ENCODE results near the gene WRAP73.

The WRAP73 gene

DNA sequence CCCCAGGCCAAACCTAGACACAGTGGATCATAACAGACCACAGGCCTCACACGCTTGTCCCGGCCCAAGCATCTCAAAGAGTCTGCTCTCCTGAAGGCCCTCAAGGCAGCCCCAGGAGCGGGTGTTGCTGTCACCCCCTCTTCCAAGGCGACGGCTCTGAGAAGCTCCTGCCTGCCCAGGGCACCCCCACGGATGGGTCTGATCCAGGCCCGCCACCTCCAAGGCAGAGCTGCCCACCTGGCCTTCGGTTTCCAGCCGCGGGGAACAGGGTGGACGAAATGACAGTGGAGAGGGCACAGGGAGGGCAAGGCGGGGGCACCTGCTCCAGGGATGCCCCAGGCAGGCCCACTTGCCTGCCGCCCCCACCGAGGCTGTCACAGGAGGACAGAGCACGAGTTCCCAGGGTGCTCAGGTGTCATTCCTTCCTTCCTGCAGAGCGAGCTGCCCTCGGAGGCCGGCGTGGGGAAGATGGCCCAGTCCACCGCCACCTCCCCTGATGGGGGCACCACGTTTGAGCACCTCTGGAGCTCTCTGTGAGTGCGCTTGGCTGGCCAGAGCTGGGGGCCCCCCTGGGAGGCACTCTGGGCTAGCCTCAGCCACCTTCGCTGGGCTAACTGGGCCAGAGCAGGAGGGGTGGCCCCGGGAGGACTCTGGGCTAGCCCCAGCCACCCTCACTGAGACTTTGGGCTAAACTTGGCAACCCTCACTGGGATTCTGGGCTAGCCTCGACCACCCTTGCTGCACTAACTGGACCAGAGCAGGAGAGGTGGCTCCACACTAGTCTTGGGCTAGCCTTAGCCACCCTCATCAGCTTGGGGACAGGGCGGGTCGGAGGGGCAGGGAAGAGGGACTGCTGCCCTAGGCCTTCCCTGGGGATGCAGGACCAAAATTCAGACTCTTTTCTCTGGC is 32.2 kb upstream of the WRAP73 start:
- TF ChIP-seq, protein P1, sequence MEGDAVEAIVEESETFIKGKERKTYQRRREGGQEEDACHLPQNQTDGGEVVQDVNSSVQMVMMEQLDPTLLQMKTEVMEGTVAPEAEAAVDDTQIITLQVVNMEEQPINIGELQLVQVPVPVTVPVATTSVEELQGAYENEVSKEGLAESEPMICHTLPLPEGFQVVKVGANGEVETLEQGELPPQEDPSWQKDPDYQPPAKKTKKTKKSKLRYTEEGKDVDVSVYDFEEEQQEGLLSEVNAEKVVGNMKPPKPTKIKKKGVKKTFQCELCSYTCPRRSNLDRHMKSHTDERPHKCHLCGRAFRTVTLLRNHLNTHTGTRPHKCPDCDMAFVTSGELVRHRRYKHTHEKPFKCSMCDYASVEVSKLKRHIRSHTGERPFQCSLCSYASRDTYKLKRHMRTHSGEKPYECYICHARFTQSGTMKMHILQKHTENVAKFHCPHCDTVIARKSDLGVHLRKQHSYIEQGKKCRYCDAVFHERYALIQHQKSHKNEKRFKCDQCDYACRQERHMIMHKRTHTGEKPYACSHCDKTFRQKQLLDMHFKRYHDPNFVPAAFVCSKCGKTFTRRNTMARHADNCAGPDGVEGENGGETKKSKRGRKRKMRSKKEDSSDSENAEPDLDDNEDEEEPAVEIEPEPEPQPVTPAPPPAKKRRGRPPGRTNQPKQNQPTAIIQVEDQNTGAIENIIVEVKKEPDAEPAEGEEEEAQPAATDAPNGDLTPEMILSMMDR (conservative IDR thresholded peaks at IDR 0.05; ENCODE audit: low read length): no peak
- DNase-seq (ENCODE audit: low read depth): no peak
- no peak overlapping the region for H3K4me3 ChIP-seq (ENCODE audit: low read length)

DNA sequence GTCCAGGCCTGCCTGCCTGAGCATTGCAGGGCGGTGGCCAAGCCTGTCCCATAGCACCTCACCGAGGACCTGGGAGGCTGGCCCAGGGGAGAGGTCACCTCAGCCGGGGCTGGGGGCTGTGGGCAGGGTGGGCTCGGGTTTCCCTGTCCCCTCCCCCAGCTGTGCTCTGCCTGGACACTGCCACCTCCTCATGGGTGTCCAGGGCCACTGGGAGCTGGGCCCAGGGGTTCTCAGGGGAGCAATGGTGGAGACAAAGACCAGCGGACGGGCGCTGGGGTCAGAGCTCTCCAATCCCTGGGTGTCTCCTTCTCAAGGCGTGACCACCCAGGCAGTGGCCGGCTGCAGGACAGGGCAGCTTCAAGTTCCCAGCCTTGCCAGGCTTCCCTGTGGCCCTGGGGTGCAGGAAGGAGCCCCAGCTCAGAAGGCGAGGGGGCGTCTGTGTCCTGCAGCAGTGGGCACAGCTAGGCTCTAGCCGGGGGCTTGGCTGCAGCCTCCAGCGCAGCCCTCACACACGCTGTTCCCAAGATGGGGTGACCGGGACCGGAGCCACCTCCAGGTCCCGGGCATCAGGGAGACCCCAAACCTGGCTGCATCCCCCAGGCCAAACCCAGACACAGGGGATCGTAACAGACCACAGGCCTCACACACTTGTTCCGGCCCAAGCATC is 31.5 kb upstream of the WRAP73 start:
- DNase-seq (ENCODE audit: low read depth): no peak
- no peak overlapping the region for H3K4me3 ChIP-seq (ENCODE audit: low read length)
- TF ChIP-seq, protein P1 (conservative IDR thresholded peaks at IDR 0.05; ENCODE audit: low read length): no peak

DNA sequence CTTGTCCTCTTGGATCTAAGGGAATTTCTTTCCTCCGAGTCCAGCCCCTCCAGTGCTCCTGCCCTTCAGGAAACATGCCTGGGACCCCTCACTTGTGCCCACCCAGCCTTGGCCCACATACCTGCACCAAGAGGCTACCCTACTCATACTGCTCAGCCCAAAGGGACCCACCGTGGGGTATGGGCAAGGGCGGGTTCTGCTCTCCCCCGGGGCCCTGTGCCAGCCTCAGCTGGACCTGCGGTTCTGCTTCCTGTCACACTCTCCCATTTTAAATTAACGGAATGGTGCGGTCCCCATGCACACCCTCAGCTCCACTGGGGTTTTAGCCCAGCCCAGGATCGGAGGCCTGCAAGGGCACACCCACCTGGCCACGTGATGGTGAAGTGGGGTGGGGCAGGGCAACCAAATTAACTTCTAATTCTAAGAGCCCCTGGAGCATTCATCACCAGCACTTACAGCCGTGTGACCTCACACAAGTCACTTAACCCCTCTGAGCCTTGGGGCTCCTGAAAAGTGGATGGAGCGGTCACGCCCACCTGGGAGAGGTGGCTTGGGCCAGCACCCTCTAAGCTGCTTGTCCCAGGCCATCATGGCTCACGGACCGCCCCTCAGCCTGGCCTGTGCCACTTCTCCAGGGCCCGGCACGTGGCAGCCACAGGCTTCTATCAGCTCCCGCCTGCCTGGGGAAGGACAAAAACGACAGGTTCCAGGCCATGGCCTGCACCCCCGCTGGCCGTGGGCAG is 30.8 kb upstream of the WRAP73 start:
- TF ChIP-seq, protein P1 (conservative IDR thresholded peaks at IDR 0.05; ENCODE audit: low read length): no peak
- DNase-seq (ENCODE audit: low read depth): no peak
- no peak overlapping the region for H3K4me3 ChIP-seq (ENCODE audit: low read length)

DNA sequence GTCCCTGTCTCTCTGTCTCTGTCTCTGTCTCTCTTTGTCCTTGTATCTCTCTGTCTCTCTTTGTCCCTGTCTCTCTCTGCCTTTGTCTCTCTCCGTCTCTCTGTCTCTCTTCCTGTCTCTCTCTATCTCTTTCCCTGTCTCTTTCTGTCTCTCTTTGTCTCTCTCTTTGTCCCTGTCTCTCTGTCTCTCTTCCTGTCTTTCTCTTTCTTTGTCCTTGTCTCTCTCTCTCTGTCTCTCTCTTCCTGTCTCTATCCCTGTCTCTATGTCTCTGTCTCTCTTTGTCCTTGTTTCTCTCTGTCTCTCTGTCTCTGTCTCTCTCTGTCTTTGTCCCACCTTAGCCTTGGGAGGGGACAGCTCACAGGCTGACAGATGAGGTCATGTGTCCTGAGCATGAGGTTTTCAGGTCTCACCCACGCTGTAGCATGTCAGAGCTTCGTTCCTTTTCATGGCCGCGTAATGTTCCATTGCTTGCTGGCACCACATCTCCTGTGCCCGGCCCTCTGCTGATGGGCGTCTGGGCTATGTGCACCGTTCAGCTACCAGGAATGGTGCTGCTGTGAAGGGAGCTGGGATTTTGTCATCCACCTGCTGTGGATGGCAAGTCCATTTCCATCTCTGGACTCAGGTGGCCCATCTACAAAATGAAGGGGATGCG is 30.0 kb upstream of the WRAP73 start:
- no peak overlapping the region for H3K4me3 ChIP-seq (ENCODE audit: low read length)
- TF ChIP-seq, protein P1 (conservative IDR thresholded peaks at IDR 0.05; ENCODE audit: low read length): no peak
- no peak for DNase-seq (ENCODE audit: low read depth)

DNA sequence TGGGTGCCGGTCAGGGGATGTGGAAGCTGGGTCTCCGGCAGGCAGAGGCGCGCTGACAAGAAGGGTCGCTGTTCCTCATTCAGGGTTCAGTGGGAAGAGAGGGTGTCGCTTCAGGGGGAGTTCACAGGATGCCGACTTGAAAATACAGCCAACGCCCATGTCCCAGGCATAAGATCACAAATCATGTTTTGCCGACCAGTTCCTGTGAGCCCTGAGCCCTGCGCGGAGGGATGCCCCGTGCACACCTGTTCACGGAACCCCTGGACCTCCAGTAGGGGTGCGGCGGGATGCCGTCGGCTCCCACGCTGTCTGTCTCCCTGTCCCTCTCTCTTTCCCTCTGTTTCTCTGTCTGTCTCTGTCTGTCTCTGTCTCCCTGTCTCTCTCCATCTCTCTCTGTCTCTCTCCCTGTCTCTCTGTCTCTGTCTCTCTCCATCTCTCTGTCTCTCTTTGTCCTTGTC is 29.2 kb upstream of the WRAP73 start:
- TF ChIP-seq, protein P1 (conservative IDR thresholded peaks at IDR 0.05; ENCODE audit: low read length): no peak
- no peak overlapping the region for H3K4me3 ChIP-seq (ENCODE audit: low read length)
- DNase-seq (ENCODE audit: low read depth): no peak

DNA sequence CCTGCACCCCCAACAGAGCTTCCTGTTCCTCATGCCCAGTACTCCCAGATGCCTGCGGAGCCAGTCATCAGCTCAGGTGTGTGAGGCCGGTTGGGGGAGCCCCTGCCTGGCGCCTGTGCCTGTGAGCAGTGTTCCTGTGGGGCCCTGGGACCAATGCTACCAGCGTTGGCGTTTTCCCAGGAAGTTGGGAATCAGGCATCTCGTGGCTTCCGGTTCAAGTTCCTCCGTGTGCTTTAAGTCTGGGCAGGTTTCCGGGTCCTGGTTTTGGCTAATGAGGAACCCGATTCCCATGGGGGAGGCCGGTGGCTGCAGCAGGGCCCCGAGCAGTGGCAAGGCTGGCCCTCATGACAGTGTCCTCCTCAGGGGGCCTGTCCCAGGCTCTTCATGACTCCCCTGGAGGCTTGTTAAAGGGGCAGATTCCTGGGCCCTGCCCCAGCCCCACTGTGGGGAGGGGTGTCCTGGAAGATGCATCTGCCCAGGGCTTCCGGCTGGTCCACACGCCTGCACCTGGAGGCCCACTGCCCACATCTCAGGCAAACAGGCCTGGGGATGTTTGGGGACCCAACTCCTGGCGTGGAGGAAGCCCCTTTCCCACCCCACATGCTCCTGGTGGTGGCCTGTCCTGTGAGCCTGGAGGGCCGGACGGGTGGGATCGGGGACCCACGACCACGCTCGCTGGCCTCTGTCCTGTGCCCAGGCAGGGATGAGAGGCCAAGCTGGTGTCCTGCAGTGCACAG is 28.6 kb upstream of the WRAP73 start:
- no peak overlapping the region for H3K4me3 ChIP-seq (ENCODE audit: low read length)
- no peak for DNase-seq (ENCODE audit: low read depth)
- TF ChIP-seq, protein P1 (conservative IDR thresholded peaks at IDR 0.05; ENCODE audit: low read length): no peak
